Trophoblast cell (in vitro differentiated cells and primary cell): Measurements from ENCODE around the gene ARL6IP6.

Source experiments
- DNase-seq, 2 donors: peaks; one replicate each; pipeline ENCODE4 v3.0.0-alpha.2; 2016
- H2AFZ ChIP-seq: 2 replicates; pipeline ENCODE4 v1.6.1; 2013; ENCODE audit warnings: low read length, moderate library complexity, mild to moderate bottlenecking; ENCODE audit not compliant: insufficient read depth, poor library complexity
- H2AK5ac ChIP-seq: 2 replicates; pipeline ENCODE4 v1.6.1; 2013; ENCODE audit warnings: mild to moderate bottlenecking, low read length
- H2BK120ac ChIP-seq: 2 replicates; pipeline ENCODE4 v1.6.1; 2013; ENCODE audit warnings: low read length, mild to moderate bottlenecking, moderate library complexity; ENCODE audit not compliant: insufficient read depth, poor library complexity
- H2BK12ac ChIP-seq: 2 replicates; pipeline ENCODE4 v1.6.1; 2013; ENCODE audit warnings: mild to moderate bottlenecking, low read length, moderate library complexity
- H2BK5ac ChIP-seq: 2 replicates; pipeline ENCODE4 v1.6.1; 2013; ENCODE audit warnings: low read length, low read depth, moderate library complexity, mild to moderate bottlenecking; ENCODE audit not compliant: poor library complexity
- H3K14ac ChIP-seq: 2 replicates; pipeline ENCODE4 v1.6.1; 2013; ENCODE audit warnings: mild to moderate bottlenecking, low read length
- H3K18ac ChIP-seq: 2 replicates; pipeline ENCODE4 v1.6.1; 2013; ENCODE audit warnings: mild to moderate bottlenecking, low read length
- H3K23ac ChIP-seq: 2 replicates; pipeline ENCODE4 v1.6.1; 2013; ENCODE audit warnings: low read length
- H3K27ac ChIP-seq: 2 replicates; pipeline ENCODE4 v1.5.1; 2013; ENCODE audit warnings: low read depth, mild to moderate bottlenecking, inconsistent platforms, low read length, moderate library complexity
- H3K27me3 ChIP-seq: 2 replicates; pipeline ENCODE4 v1.6.1; 2013; ENCODE audit warnings: inconsistent platforms, mild to moderate bottlenecking, low read length, moderate library complexity; ENCODE audit not compliant: insufficient read depth
- H3K36me3 ChIP-seq, 2 experiments: 1 replicate in 1 of 2; 2 replicates in 1 of 2; pipeline ENCODE4 v1.6.1; 2013; ENCODE audit warnings: low read length in 2 of 2, mild to moderate bottlenecking in 2 of 2, moderate library complexity in 1 of 2; ENCODE audit not compliant: insufficient read depth in 2 of 2, control insufficient read depth in 1 of 2
- H3K4ac ChIP-seq: 2 replicates; pipeline ENCODE4 v1.6.1; 2013; ENCODE audit warnings: low read depth, mild to moderate bottlenecking, low read length, moderate library complexity
- H3K4me1 ChIP-seq, 2 experiments: 1 replicate in 1 of 2; 2 replicates in 1 of 2; pipeline ENCODE4 v1.6.1; 2013; ENCODE audit warnings: low read length in 2 of 2, mild to moderate bottlenecking in 2 of 2, moderate library complexity in 1 of 2; ENCODE audit not compliant: insufficient read depth in 2 of 2, control insufficient read depth in 1 of 2
- H3K4me2 ChIP-seq: 2 replicates; pipeline ENCODE4 v1.6.1; 2013; ENCODE audit warnings: inconsistent platforms, mild to moderate bottlenecking, low read length, moderate library complexity
- H3K4me3 ChIP-seq: 2 replicates; pipeline ENCODE4 v1.5.1; 2013; ENCODE audit warnings: mild to moderate bottlenecking, low read depth, low read length, inconsistent platforms
- H3K79me1 ChIP-seq: one replicate; pipeline ENCODE4 v1.6.1; 2013; ENCODE audit warnings: low read length
- H3K79me2 ChIP-seq: 2 replicates; pipeline ENCODE4 v1.6.1; 2013; ENCODE audit warnings: low read length, mild to moderate bottlenecking; ENCODE audit not compliant: control insufficient read depth, insufficient read depth, poor library complexity
- H3K9ac ChIP-seq: 2 replicates; pipeline ENCODE4 v1.6.1; 2013; ENCODE audit warnings: mild to moderate bottlenecking, low read length
- H3K9me3 ChIP-seq: 2 replicates; pipeline ENCODE4 v1.6.1; 2013; ENCODE audit warnings: low read depth, mild to moderate bottlenecking, control low read depth, inconsistent platforms, low read length; ENCODE audit not compliant: insufficient read depth
- H4K12ac ChIP-seq: 2 replicates; pipeline ENCODE4 v1.6.1; 2013; ENCODE audit warnings: low read depth, mild to moderate bottlenecking, low read length, moderate library complexity
- H4K8ac ChIP-seq: 2 replicates; pipeline ENCODE4 v1.6.1; 2013; ENCODE audit warnings: low read depth, mild to moderate bottlenecking, low read length, moderate library complexity
- H4K91ac ChIP-seq: one replicate; pipeline ENCODE4 v1.6.1; 2013; ENCODE audit warnings: low read depth, mild to moderate bottlenecking, low read length, moderate library complexity
- WGBS: extraction: QIAGEN DNeasy Blood & Tissue Kit; methylation state at CpG from one replicate; pipeline ENCODE4 v1.1.7; 2013; ENCODE audit warnings: missing lambda C conversion rate; ENCODE audit not compliant: insufficient read length, insufficient coverage; ENCODE audit errors: extremely low coverage; 5-methylcytosine and 5-hydroxymethylcytosine counted together

The ARL6IP6 gene

DNA sequence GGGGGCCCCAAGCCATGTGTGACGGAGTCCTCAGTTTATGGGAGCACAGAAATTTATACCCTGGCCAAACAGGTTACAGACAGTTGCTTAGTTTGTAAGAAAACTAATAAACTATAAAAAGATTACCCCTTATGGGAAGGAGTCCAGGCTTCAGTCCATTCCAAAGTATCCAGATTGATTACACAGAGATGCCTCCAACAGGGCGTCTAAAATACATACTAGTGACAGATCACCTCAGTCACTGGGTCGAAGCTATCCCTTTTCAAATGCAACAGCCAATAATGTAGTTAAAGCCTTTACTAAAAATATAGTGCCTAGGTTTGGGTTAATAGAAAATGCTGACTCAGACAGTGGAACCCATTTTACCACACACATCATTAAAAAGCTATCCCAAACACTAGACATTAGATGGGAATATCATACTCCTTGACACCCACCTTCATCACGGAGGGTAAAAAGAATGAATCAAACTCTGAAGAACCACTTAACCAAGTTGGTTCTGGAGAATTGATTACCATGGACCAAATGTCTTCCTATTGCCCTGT lies 11.9 kb upstream of the ARL6IP6 start:
- H2BK5ac ChIP-seq = no peak overlapping the region
- no peak overlapping the region for H4K12ac ChIP-seq
- H3K79me2 ChIP-seq = peaks cover 9% of the 10 kb centered on the region
- no peaks in the 10 kb centered on the region for H3K79me1 ChIP-seq
- no peak overlapping the region for H3K9ac ChIP-seq
- peaks cover 2% of the 10 kb centered on the region for H3K9me3 ChIP-seq
- H3K36me3 ChIP-seq = peaks cover 10 to 22% of the 10 kb centered on the region in 2 experiments
- H3K27me3 ChIP-seq = no peaks in the 10 kb centered on the region
- no CpG with 5 or more reads among the region's 4 CpGs for WGBS
- no peak overlapping the region for H4K91ac ChIP-seq
- H3K4ac ChIP-seq = no peak overlapping the region
- no peak overlapping the region for H2BK120ac ChIP-seq
- DNase-seq = no peak
- no peak overlapping the region for H3K4me3 ChIP-seq
- no peaks in the 10 kb centered on the region for H3K4me1 ChIP-seq
- no peak overlapping the region for H4K8ac ChIP-seq
- H3K14ac ChIP-seq = no peak overlapping the region
- no peak overlapping the region for H3K23ac ChIP-seq
- no peak overlapping the region for H3K4me2 ChIP-seq
- no peak overlapping the region for H2BK12ac ChIP-seq
- no peak overlapping the region for H2AFZ ChIP-seq
- H3K18ac ChIP-seq = no peak overlapping the region
- H3K27ac ChIP-seq = no peak overlapping the region
- H2AK5ac ChIP-seq = no peak overlapping the region

DNA sequence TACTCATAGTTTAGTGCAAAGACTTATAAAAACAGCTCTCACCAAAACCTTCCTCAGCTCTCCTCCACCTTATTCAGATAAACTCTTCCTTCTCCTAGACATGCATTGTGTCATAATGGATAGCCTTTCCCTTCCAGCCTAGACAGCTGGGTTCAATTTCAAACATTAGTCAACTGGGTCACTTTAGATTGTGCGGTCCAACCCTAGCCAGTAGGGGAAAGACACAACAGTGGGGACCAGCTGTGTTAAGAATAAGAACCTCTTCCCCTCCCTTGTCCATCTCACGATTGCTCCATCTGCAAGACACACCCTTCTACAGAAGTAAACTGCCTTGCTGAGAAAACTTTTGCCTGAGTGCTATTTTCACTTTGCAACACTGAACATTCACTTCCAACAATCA lies 9.7 kb upstream of the ARL6IP6 start:
- no peak overlapping the region for H3K9ac ChIP-seq
- H2AK5ac ChIP-seq = no peak overlapping the region
- no peak overlapping the region for H3K23ac ChIP-seq
- no peak overlapping the region for H2BK12ac ChIP-seq
- H3K14ac ChIP-seq = no peak overlapping the region
- H3K4ac ChIP-seq = peak overlapping the region; percentile 58
- no CpG with 5 or more reads among the region's 2 CpGs for WGBS
- H3K4me3 ChIP-seq = no peak overlapping the region
- no peaks in the 10 kb centered on the region for H3K9me3 ChIP-seq
- no peaks in the 10 kb centered on the region for H3K27me3 ChIP-seq
- H3K4me2 ChIP-seq = no peak overlapping the region
- H3K4me1 ChIP-seq = no peaks in the 10 kb centered on the region
- H2BK5ac ChIP-seq = no peak overlapping the region
- no peak overlapping the region for H3K18ac ChIP-seq
- no peak overlapping the region for H4K8ac ChIP-seq
- no peak overlapping the region for H3K27ac ChIP-seq
- H3K36me3 ChIP-seq = peaks cover 8 to 18% of the 10 kb centered on the region in 2 experiments
- H3K79me2 ChIP-seq = peaks cover 5% of the 10 kb centered on the region
- no peaks in the 10 kb centered on the region for H3K79me1 ChIP-seq
- no peak overlapping the region for H4K91ac ChIP-seq
- no peak overlapping the region for H2BK120ac ChIP-seq
- H4K12ac ChIP-seq = no peak overlapping the region
- H2AFZ ChIP-seq = no peak overlapping the region
- DNase-seq = no peak

DNA sequence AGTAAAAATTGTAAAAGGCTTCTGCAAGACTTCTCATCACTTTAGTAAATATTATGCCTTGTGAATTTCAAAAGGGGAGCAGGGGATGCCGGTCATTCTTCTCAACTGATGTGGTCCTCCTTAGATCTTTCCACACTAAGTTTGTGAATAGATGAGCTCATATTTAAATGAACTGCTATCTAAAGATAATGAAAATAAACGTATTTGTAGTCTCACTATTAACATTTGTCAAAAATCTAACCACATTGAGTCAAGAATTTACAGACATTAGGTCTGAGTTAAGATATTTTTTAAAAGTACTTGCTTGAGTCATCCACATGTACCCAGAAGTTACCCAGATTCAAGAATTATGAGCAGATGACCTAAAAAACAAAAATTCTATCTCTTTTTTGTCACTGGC lies 7.7 kb upstream of the ARL6IP6 start:
- no peaks in the 10 kb centered on the region for H3K79me1 ChIP-seq
- no peak overlapping the region for H3K23ac ChIP-seq
- H2BK12ac ChIP-seq = no peak overlapping the region
- H4K91ac ChIP-seq = no peak overlapping the region
- H2AK5ac ChIP-seq = no peak overlapping the region
- no peak overlapping the region for H3K4ac ChIP-seq
- H3K4me3 ChIP-seq = no peak overlapping the region
- H3K36me3 ChIP-seq = peaks cover 6 to 16% of the 10 kb centered on the region in 2 experiments
- H2AFZ ChIP-seq = no peak overlapping the region
- H3K9ac ChIP-seq = no peak overlapping the region
- no peaks in the 10 kb centered on the region for H3K9me3 ChIP-seq
- WGBS = no CpG with 5 or more reads among the region's 2 CpGs
- H3K4me2 ChIP-seq = no peak overlapping the region
- DNase-seq = no peak
- no peak overlapping the region for H2BK120ac ChIP-seq
- no peak overlapping the region for H3K18ac ChIP-seq
- peaks cover 2% of the 10 kb centered on the region for H3K79me2 ChIP-seq
- H3K4me1 ChIP-seq = no peaks in the 10 kb centered on the region
- no peak overlapping the region for H3K14ac ChIP-seq
- H2BK5ac ChIP-seq = no peak overlapping the region
- H3K27ac ChIP-seq = no peak overlapping the region
- no peak overlapping the region for H4K12ac ChIP-seq
- H4K8ac ChIP-seq = no peak overlapping the region
- H3K27me3 ChIP-seq = no peaks in the 10 kb centered on the region

DNA sequence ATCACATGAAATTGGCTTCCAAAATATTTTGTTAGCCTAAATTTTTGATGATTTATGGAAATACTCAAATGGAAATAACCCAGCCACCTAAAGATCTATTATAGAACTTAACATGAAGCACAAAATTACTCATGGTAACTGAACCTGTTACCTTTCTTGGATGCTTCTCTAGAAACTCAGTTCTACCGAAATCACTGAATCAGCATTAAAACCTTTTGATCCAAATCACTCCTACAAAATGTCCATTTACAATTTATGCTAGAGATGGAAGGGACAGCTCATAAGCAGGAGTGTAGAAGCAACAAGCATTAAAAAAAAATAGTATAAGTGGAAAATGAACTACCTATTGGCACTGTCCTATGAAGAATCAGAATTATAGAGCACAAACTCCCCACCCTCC lies 3.3 kb upstream of the ARL6IP6 start:
- H3K4me1 ChIP-seq = peaks cover 0 to 2% of the 10 kb centered on the region in 2 experiments
- no peaks in the 10 kb centered on the region for H3K9me3 ChIP-seq
- H3K9ac ChIP-seq = no peak overlapping the region
- H3K23ac ChIP-seq = no peak overlapping the region
- DNase-seq = no peak
- peaks cover 2 to 5% of the 10 kb centered on the region in 2 experiments for H3K36me3 ChIP-seq
- no peak overlapping the region for H2BK12ac ChIP-seq
- no peak overlapping the region for H4K12ac ChIP-seq
- H3K4me3 ChIP-seq = no peak overlapping the region
- no peak overlapping the region for H4K91ac ChIP-seq
- peaks cover 15% of the 10 kb centered on the region for H3K79me2 ChIP-seq
- no peak overlapping the region for H2BK5ac ChIP-seq
- H2AFZ ChIP-seq = no peak overlapping the region
- no peaks in the 10 kb centered on the region for H3K27me3 ChIP-seq
- H3K14ac ChIP-seq = no peak overlapping the region
- no CpG with 5 or more reads among the region's 1 CpG for WGBS
- no peak overlapping the region for H3K18ac ChIP-seq
- H2BK120ac ChIP-seq = no peak overlapping the region
- H4K8ac ChIP-seq = no peak overlapping the region
- H2AK5ac ChIP-seq = no peak overlapping the region
- H3K79me1 ChIP-seq = peaks cover 17% of the 10 kb centered on the region
- no peak overlapping the region for H3K4me2 ChIP-seq
- peak overlapping the region; percentile 56 for H3K4ac ChIP-seq
- H3K27ac ChIP-seq = no peak overlapping the region
